RPMI8226 (cell line): ENCODE measurements around the gene CDC42BPA.
"Not testable (repeated sequence)": the region's sequence is repeated elsewhere in the genome, so short reads cannot be mapped to it uniquely, and the experiment has no call there.

ENCODE experiments used
- DNase-seq: peaks from one replicate; pipeline ENCODE4 v3.0.0-alpha.2; 2015

CDC42BPA gene

GRCh38 chr1:227042292-227042691 lies 276.0 kb downstream of the CDC42BPA start:
- DNase-seq, result no peak

GRCh38 chr1:227038401-227038800 lies 279.9 kb downstream of the CDC42BPA start:
- DNase-seq, result no peak

GRCh38 chr1:227037121-227037520 lies 281.2 kb downstream of the CDC42BPA start:
- DNase-seq, result no peak

GRCh38 chr1:227035316-227035715 lies 283.0 kb downstream of the CDC42BPA start:
- no peak for DNase-seq

DNA sequence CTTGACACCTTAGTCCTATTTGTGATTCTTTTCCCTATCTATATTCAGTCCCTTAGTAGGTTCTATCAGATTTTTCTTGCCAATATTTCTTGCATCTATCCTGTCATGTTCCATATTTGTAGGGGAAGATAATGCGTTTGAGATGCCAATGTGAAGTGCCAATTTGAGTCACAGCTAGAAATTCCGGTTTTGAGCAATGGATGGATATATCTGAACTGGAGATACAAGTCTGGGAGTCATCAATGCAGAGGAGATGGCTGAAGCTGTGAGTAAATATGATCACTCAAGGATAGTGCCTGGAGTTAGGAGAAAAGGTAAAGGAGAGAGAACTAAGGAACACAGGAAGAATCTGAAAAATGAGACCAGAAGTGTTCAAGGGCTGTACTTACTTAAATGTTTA lies 284.4 kb downstream of the CDC42BPA start:
- no peak for DNase-seq

- DNase-seq, result no peak
These were observed 285.9 kb downstream of the CDC42BPA start for GRCh38 chr1:227032396-227032795.

- no peak for DNase-seq
These were observed 301.3 kb downstream of the CDC42BPA start for GRCh38 chr1:227016990-227017389.

- DNase-seq, result no peak
These were observed 307.6 kb downstream of the CDC42BPA start for GRCh38 chr1:227010645-227011044.

DNA sequence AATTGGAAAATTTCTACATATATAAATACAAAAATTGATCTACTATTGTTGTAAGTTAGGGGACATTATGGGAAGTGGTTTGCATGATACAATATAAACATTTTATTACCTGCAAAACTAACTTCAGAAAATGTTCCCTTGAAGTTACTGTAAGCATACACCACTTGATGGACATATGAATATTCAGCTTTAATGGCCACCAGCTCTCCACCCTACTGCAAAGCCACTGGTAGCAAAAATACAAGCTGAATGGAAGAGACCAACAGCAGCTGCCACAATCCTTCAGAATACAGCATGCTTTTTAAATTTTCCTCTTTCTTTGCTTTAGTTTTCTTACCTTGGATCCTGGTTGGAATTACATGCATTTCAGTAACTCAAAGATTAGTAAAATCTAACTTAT lies 308.4 kb downstream of the CDC42BPA start:
- DNase-seq, result no peak

- DNase-seq, result no peak
These were observed 312.0 kb downstream of the CDC42BPA start for GRCh38 chr1:227006226-227006796.

- DNase-seq, result no peak
These were observed 313.5 kb downstream of the CDC42BPA start for GRCh38 chr1:227004796-227005195.

- no peak for DNase-seq
These were observed 315.1 kb downstream of the CDC42BPA start for GRCh38 chr1:227003165-227003564.

- no peak for DNase-seq
These were observed 315.7 kb downstream of the CDC42BPA start for GRCh38 chr1:227002531-227003049.

DNA sequence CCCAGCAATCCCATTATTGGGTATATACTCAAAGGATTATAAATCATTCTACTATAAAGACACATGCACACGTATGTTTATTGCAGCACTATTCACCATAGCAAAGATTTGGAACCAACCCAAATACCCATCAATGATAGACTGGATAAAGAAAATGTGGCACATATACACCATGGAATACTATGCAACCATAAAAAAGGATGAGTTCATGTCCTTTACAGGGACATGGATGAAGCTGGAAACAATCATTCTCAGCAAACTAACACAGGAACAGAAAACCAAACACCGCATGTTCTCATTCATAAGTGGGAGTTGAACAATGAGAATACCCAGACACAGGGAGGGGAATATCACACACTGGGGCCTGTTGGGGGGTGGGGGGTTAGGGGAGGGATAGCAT lies 318.7 kb downstream of the CDC42BPA start:
- not testable (repeated sequence) for DNase-seq

- DNase-seq, result no peak
These were observed 322.6 kb downstream of the CDC42BPA start for GRCh38 chr1:226995365-226996332.

DNA sequence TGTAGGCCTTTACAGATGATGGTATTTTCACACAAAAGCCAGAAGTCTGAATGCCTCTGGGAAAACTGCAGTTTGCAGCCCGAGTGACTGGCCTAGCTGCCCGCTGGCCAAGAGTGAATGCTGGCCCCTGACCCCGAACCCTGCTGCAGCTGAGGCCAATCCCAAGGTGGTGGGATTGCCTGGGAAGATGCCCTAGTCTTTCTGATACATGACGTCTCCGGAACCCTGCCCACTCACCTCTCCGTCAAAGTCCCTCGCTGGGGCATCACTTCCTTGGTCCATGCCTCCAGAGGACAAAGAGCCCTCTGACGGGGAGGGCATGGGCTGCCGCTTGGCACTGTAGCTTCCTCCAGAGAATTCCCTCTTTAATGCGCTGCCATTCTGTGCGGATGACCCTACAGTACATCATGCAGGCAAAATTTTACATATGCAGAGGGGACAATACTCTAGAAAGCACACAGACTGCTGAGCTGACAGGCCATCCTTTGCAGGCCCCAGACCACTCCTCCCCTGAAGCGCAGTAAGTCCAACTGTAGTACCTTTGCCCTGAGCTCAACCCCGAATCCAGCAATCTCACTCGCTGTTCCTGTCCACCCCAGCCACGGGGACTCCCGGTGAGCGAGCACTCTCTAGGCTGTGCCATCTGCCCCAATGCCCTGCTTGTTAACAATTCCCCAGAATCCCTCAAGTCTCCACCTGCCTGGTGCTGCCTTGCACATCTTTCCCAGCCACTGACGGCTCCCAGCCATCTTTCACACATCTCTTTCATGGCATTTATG lies 323.5 kb downstream of the CDC42BPA start:
- no peak for DNase-seq

- DNase-seq, result no peak
These were observed 324.3 kb downstream of the CDC42BPA start for GRCh38 chr1:226993814-226994585.

DNA sequence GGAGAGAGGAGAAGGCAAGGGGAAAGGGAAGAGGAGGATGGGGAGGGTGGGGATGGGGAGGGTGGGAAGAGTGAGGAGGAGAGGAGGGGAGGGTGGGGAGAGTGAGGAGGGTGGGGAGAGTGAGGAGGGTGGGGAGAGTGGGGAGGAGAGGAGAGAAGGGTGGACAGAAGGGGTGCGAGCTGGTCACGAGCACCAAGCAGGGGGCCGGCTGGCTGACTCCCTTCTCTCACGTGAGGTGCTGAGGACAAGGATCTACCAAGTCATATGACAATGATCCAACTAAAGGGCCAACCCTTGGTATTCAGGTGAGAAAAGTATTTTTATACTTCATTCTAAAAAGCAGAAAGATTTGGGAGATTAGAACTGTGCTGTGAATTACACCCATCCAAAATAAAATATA lies 326.4 kb downstream of the CDC42BPA start:
- DNase-seq, result no peak

GRCh38 chr1:226990133-226990716 lies 328.1 kb downstream of the CDC42BPA start:
- no peak for DNase-seq

GRCh38 chr1:226989085-226989920 lies 329.0 kb downstream of the CDC42BPA start:
- no peak for DNase-seq

- no peak for DNase-seq
These were observed 330.0 kb downstream of the CDC42BPA start for GRCh38 chr1:226988334-226988666.
